ENCODE data around the gene GFPT1. TPM values are rescaled to one million over a fixed set of nuclear protein-coding genes. Genes with fewer than 3 reads are reported as not detected.

GFPT1 gene
- total RNA-seq, 2 donors from 2014 or later: 45.6 to 53.1 TPM

- no peak for DNase-seq (ENCODE audit: low spot score)
- Histone ChIP-seq H3K4me3 (peak overlapping the region; percentile 94), H3K27me3 (replicated peaks; ENCODE audit: insufficient read depth) (no peaks in the 10 kb centered on the region), H3K4me1 (ENCODE audit: control insufficient read depth in 1 of 2, low read depth in 2 of 2) (peaks cover 17 to 52% of the 10 kb centered on the region in 2 donors), H3K36me3 (no peaks in the 10 kb centered on the region), H3K27ac (no peak overlapping the region), H3K9me3 (no peaks in the 10 kb centered on the region)
- no peak for TF ChIP-seq CTCF (IDR thresholded peaks at IDR 0.05)
- no peak for ATAC-seq (ENCODE audit: insufficient number of reproducible peaks, low FRiP score, low read depth)
Measured at GRCh38 chr2:69384618-69385081, 2.4 kb downstream of the GFPT1 start.

GRCh38 chr2:69383176-69383812 lies 3.7 kb downstream of the GFPT1 start:
- DNase-seq (ENCODE audit: low spot score) (no peak), ATAC-seq (ENCODE audit: insufficient number of reproducible peaks, low FRiP score, low read depth) (no peak)
- no peaks in the 10 kb centered on the region for H3K36me3 ChIP-seq
- TF ChIP-seq CTCF (IDR thresholded peaks at IDR 0.05): no peak
- no peaks in the 10 kb centered on the region for H3K27me3 ChIP-seq (replicated peaks; ENCODE audit: insufficient read depth)
- no peaks in the 10 kb centered on the region for H3K9me3 ChIP-seq
- no peak overlapping the region for H3K4me3 ChIP-seq
- H3K4me1 ChIP-seq (ENCODE audit: control insufficient read depth in 1 of 2, low read depth in 2 of 2): peaks cover 17 to 52% of the 10 kb centered on the region in 2 donors
- H3K27ac ChIP-seq: no peak overlapping the region

- no peaks in the 10 kb centered on the region for H3K27me3 ChIP-seq (replicated peaks; ENCODE audit: insufficient read depth)
- no peak overlapping the region for H3K27ac ChIP-seq
- H3K4me3 ChIP-seq: no peak overlapping the region
- H3K9me3 ChIP-seq: no peaks in the 10 kb centered on the region
- H3K36me3 ChIP-seq: no peaks in the 10 kb centered on the region
- no peak for ATAC-seq (ENCODE audit: insufficient number of reproducible peaks, low FRiP score, low read depth)
- no peak for DNase-seq (ENCODE audit: low spot score)
- no peak for TF ChIP-seq CTCF (IDR thresholded peaks at IDR 0.05)
- H3K4me1 ChIP-seq (ENCODE audit: control insufficient read depth in 1 of 2, low read depth in 2 of 2): peaks cover 17 to 47% of the 10 kb centered on the region in 2 donors
Measured at GRCh38 chr2:69382547-69382946, 4.5 kb downstream of the GFPT1 start.

- DNase-seq (ENCODE audit: low spot score) (no peak), ATAC-seq (ENCODE audit: insufficient number of reproducible peaks, low FRiP score, low read depth) (no peak)
- Histone ChIP-seq H3K4me3 (no peak overlapping the region), H3K27me3 (replicated peaks; ENCODE audit: insufficient read depth) (no peaks in the 10 kb centered on the region), H3K36me3 (no peaks in the 10 kb centered on the region), H3K4me1 (ENCODE audit: control insufficient read depth in 1 of 2, low read depth in 2 of 2) (peaks cover 17 to 47% of the 10 kb centered on the region in 2 donors), H3K27ac (no peak overlapping the region), H3K9me3 (no peaks in the 10 kb centered on the region)
- TF ChIP-seq CTCF (IDR thresholded peaks at IDR 0.05): no peak
Measured at GRCh38 chr2:69381337-69381737, 5.7 kb downstream of the GFPT1 start.

GRCh38 chr2:69380072-69380917 lies 6.7 kb downstream of the GFPT1 start:
- DNase-seq (ENCODE audit: low spot score) (no peak), ATAC-seq (ENCODE audit: insufficient number of reproducible peaks, low FRiP score, low read depth) (no peak)
- Histone ChIP-seq H3K27ac (no peak overlapping the region), H3K27me3 (replicated peaks; ENCODE audit: insufficient read depth) (no peaks in the 10 kb centered on the region), H3K4me3 (no peak overlapping the region), H3K36me3 (no peaks in the 10 kb centered on the region), H3K4me1 (ENCODE audit: control insufficient read depth in 1 of 2, low read depth in 2 of 2) (peaks cover 17 to 53% of the 10 kb centered on the region in 2 donors), H3K9me3 (no peaks in the 10 kb centered on the region)
- no peak for TF ChIP-seq CTCF (IDR thresholded peaks at IDR 0.05)
